PC-9 (cell line): ENCODE results near the gene CHST11. TPM values are rescaled to one million over a fixed set of nuclear protein-coding genes. Genes with fewer than 3 reads are reported as not detected.

Experiments used
- BruUV-seq: library from RNA; stranded (reverse); fragments of 400-500 nt; replicated peaks from 2 replicates; lab custom pipeline; 2021; lab: Mats Ljungman, UMichigan
- CTCF ChIA-PET: fragments of 300-600 bp; sonication (Branson Sonifier 250); formaldehyde crosslinking; loops from one replicate; lab custom pipeline; 2022; ENCODE audit warnings: antibody characterized with exemption; lab: Charles Lee
- POLR2A ChIA-PET: fragments of 300-600 bp; sonication (Branson Sonifier 250); formaldehyde crosslinking; loops from one replicate; lab custom pipeline; 2022; ENCODE audit warnings: antibody characterized with exemption; ENCODE audit not compliant: unreplicated experiment; lab: Charles Lee
- DNase-seq, 2 experiments: peaks; one replicate each; pipeline versions ENCODE4 v3.0.0 to v3.0.0-alpha.2; 2015 to 2022; ENCODE audit warnings: mixed read lengths in 1 of 2
- H2AFZ ChIP-seq: fragments of 200-600 bp; sonication (generic); 2 replicates; pipeline ENCODE4 v1.8.1; 2017; ENCODE audit warnings: antibody characterized with exemption
- H3F3A ChIP-seq: fragments of 200-600 bp; sonication (generic); 2 replicates; pipeline ENCODE4 v1.8.1; 2017; ENCODE audit warnings: antibody characterized with exemption, mild to moderate bottlenecking, low read depth; ENCODE audit not compliant: insufficient read depth
- H3K27ac ChIP-seq: fragments of 200-600 bp; sonication (generic); 2 replicates; pipeline ENCODE4 v1.6.1; 2016; ENCODE audit warnings: mixed run types
- H3K27me3 ChIP-seq: fragments of 200-600 bp; sonication (generic); 2 replicates; pipeline ENCODE4 v1.6.1; 2016; ENCODE audit warnings: low read depth, mixed run types; ENCODE audit not compliant: insufficient read depth
- H3K36me3 ChIP-seq: fragments of 200-600 bp; sonication (generic); 2 replicates; pipeline ENCODE4 v1.6.1; 2016; ENCODE audit warnings: low read depth, mixed run types
- H3K4me1 ChIP-seq: fragments of 200-600 bp; sonication (generic); replicated peaks from 2 replicates; pipeline ENCODE4 v1.6.1; 2016; ENCODE audit warnings: mixed run types; ENCODE audit not compliant: insufficient read depth
- H3K4me2 ChIP-seq: fragments of 200-600 bp; sonication (generic); 2 replicates; pipeline ENCODE4 v1.6.1; 2017; ENCODE audit warnings: mixed run types
- H3K4me3 ChIP-seq: fragments of 200-600 bp; sonication (generic); 2 replicates; pipeline ENCODE4 v1.6.1; 2016; ENCODE audit warnings: mixed run types
- H3K79me2 ChIP-seq: fragments of 200-600 bp; sonication (generic); 2 replicates; pipeline ENCODE4 v1.6.1; 2017; ENCODE audit warnings: low read depth, mixed run types
- H3K9me2 ChIP-seq: fragments of 200-600 bp; sonication (generic); 2 replicates; pipeline ENCODE4 v1.8.1; 2017; ENCODE audit warnings: mild to moderate bottlenecking; ENCODE audit not compliant: insufficient read depth
- H3K9me3 ChIP-seq: fragments of 200-600 bp; sonication (generic); 2 replicates; pipeline ENCODE4 v1.8.1; 2016; ENCODE audit warnings: low read depth; ENCODE audit not compliant: insufficient read depth
- H4K20me1 ChIP-seq: fragments of 200-600 bp; sonication (generic); 2 replicates; pipeline ENCODE4 v1.8.1; 2017; ENCODE audit not compliant: insufficient read depth
- CTCF ChIP-seq: fragments of 200-600 bp; sonication (generic); conservative IDR thresholded peaks from 2 replicates; pipeline ENCODE4 v1.6.1; 2017; ENCODE audit warnings: mixed run types, antibody characterized with exemption, mild to moderate bottlenecking, moderate library complexity
- EZH2 ChIP-seq: fragments of 200-600 bp; sonication (generic); IDR thresholded peaks from 2 replicates; pipeline ENCODE4 v1.8.0; 2017; ENCODE audit warnings: antibody characterized with exemption, low read depth
- intact Hi-C: fragments of 100-400 bp; cut with micrococcal nuclease; formaldehyde crosslinking; loops from one replicate; pipeline ENCODE4 v1.10.0; 2022; ENCODE audit not compliant: unreplicated experiment
- total RNA-seq: library from RNA; stranded (reverse); gene quantifications from 2 replicates; pipeline ENCODE4 v1.2.3, GENCODE V29; 2021

CHST11 gene
- total RNA-seq, 1 experiment from 2014 or later = 39.9 TPM

- Histone ChIP-seq H3K36me3 (peaks cover 26% of the 10 kb centered on the region; the same call in 1 of the 2 replicates), H3K79me2 (peaks cover 75% of the 10 kb centered on the region), H3K27ac (no peak overlapping the region), H3K27me3 (no peaks in the 10 kb centered on the region), H2AFZ (no peak overlapping the region), H3K9me2 (no peaks in the 10 kb centered on the region), H3K4me1 (no peaks in the 10 kb centered on the region), H3K4me2 (no peak overlapping the region), H3K4me3 (no peak overlapping the region), H4K20me1 (no peaks in the 10 kb centered on the region; the same call in none of the 2 replicates), H3F3A (peaks cover 10% of the 10 kb centered on the region; the same call in 1 of the 2 replicates), H3K9me3 (no peaks in the 10 kb centered on the region)
- intact Hi-C loops = no loop called here
- no peak for TF ChIP-seq EZH2
- TF ChIP-seq CTCF = no peak
- POLR2A ChIA-PET = interaction anchor here (0.6 kb wide), 1 partner anchor 40 kb away, joined by 4 read pairs; no protein-coding TSS in a partner anchor
- DNase-seq = no peak
- BruUV-seq = no TSS peak
- CTCF ChIA-PET = no interaction called here
Observed at GRCh38 chr12:104635607-104636343, 179.0 kb downstream of the CHST11 start.

GRCh38 chr12:104636496-104636895 is 179.7 kb downstream of the CHST11 start:
- POLR2A ChIA-PET = interaction anchor here (0.6 kb wide), 1 partner anchor 41 kb away, joined by 4 read pairs; no protein-coding TSS in a partner anchor
- no peak overlapping the region for H3K4me2 ChIP-seq
- no peak for TF ChIP-seq EZH2
- no peak for TF ChIP-seq CTCF
- CTCF ChIA-PET = no interaction called here
- intact Hi-C loops = no loop called here
- no TSS peak for BruUV-seq
- H3K27ac ChIP-seq = no peak overlapping the region
- no peak for DNase-seq
- H4K20me1 ChIP-seq = no peaks in the 10 kb centered on the region; the same call in none of the 2 replicates
- peaks cover 10% of the 10 kb centered on the region; the same call in 1 of the 2 replicates for H3F3A ChIP-seq
- H3K79me2 ChIP-seq = peaks cover 70% of the 10 kb centered on the region
- H3K27me3 ChIP-seq = no peaks in the 10 kb centered on the region
- no peak overlapping the region for H3K4me3 ChIP-seq
- no peaks in the 10 kb centered on the region for H3K4me1 ChIP-seq
- peaks cover 26% of the 10 kb centered on the region; the same call in 1 of the 2 replicates for H3K36me3 ChIP-seq
- H2AFZ ChIP-seq = no peak overlapping the region
- no peaks in the 10 kb centered on the region for H3K9me3 ChIP-seq
- H3K9me2 ChIP-seq = no peaks in the 10 kb centered on the region

- Histone ChIP-seq H3K36me3 (peaks cover 26% of the 10 kb centered on the region; the same call in 1 of the 2 replicates), H3K4me3 (no peak overlapping the region), H4K20me1 (no peaks in the 10 kb centered on the region; the same call in none of the 2 replicates), H3K4me2 (no peak overlapping the region), H3K4me1 (no peaks in the 10 kb centered on the region), H3K79me2 (peaks cover 71% of the 10 kb centered on the region), H3K27ac (no peak overlapping the region), H3F3A (peaks cover 10% of the 10 kb centered on the region; the same call in 1 of the 2 replicates), H3K9me2 (no peaks in the 10 kb centered on the region), H2AFZ (no peak overlapping the region), H3K9me3 (no peaks in the 10 kb centered on the region), H3K27me3 (no peaks in the 10 kb centered on the region)
- TF ChIP-seq CTCF (no peak), EZH2 (no peak)
- DNase-seq = no peak
- intact Hi-C loops = no loop called here
- no TSS peak for BruUV-seq
- POLR2A ChIA-PET = no interaction called here
- CTCF ChIA-PET = no interaction called here
Observed at GRCh38 chr12:104637604-104638003, 180.9 kb downstream of the CHST11 start.
